Endothelial cell of umbilical vein (primary cell): Measurements from ENCODE around the gene RPS23. TPM values are rescaled to one million over a fixed set of nuclear protein-coding genes. Genes with fewer than 3 reads are reported as not detected.

ENCODE experiments used
- BruUV-seq: library from RNA; stranded (reverse); fragments of 400-500 nt; replicated peaks from 2 replicates; lab custom pipeline; 2021; lab: Mats Ljungman, UMichigan
- CTCF ChIA-PET: fragments of 300-600, 350-600 bp; sonication (Branson Sonifier 250); formaldehyde crosslinking; loops from one replicate; lab custom pipeline; 2021; ENCODE audit warnings: antibody characterized with exemption, inconsistent platforms; lab: Charles Lee
- POLR2A ChIA-PET: fragments of 300-600, 350-600 bp; sonication (Branson Sonifier 250); formaldehyde crosslinking; loops from one replicate; lab custom pipeline; 2021; ENCODE audit warnings: antibody characterized with exemption, inconsistent platforms; lab: Charles Lee
- DNase-seq: peaks from one replicate; pipeline ENCODE4 v3.0.0-alpha.2; 2011; ENCODE audit warnings: low read depth, low spot score
- FAIRE-seq: peaks from 2 replicates; lab custom pipeline; 2011; peaks lifted over from hg19 to GRCh38; lab: Jason Lieb, UNC
- H2AFZ ChIP-seq: 2 replicates; pipeline ENCODE4 v1.6.0; 2012; ENCODE audit warnings: low read depth, low read length, control low read depth, inconsistent platforms
- H3K27ac ChIP-seq: 2 replicates; pipeline ENCODE4 v1.5.1; 2011; ENCODE audit warnings: low read depth, mild to moderate bottlenecking, control low read depth, low read length, moderate library complexity; ENCODE audit not compliant: insufficient read depth
- H3K27me3 ChIP-seq, 2 experiments: 2 replicates each; pipeline versions ENCODE4 v1.6.0 to v1.6.1; 2011; ENCODE audit warnings: low read length in 2 of 2, mixed read lengths in 1 of 2; ENCODE audit not compliant: control insufficient read depth in 2 of 2, insufficient read depth in 2 of 2
- H3K36me3 ChIP-seq, 2 experiments: 2 replicates in 1 of 2; 3 replicates in 1 of 2; pipeline ENCODE4 v1.5.1; 2011; ENCODE audit warnings: low read length in 2 of 2, mild to moderate bottlenecking in 1 of 2, moderate library complexity in 1 of 2; ENCODE audit not compliant: control insufficient read depth in 2 of 2, insufficient read depth in 2 of 2; ENCODE audit errors: extremely low read depth in 1 of 2
- H3K4me1 ChIP-seq: 3 replicates; pipeline ENCODE4 v1.5.1; 2011; ENCODE audit warnings: mild to moderate bottlenecking, low read length; ENCODE audit not compliant: control insufficient read depth, insufficient read depth; ENCODE audit errors: extremely low read depth
- H3K4me2 ChIP-seq: 2 replicates; pipeline ENCODE4 v1.6.1; 2011; ENCODE audit warnings: low read length, control low read depth, mixed read lengths; ENCODE audit not compliant: insufficient read depth
- H3K4me3 ChIP-seq, 3 experiments: fragments of 200-600 bp in 1 of 3; sonication (generic), shearing (Covaris generic) in 1 of 3; replicated peaks in 1 of 3; 2 replicates each; pipeline ENCODE4 v1.5.1; 2011 to 2016; ENCODE audit warnings: control low read depth in 3 of 3, low read length in 3 of 3, mild to moderate bottlenecking in 2 of 3, inconsistent platforms in 1 of 3, low read depth in 1 of 3, moderate library complexity in 1 of 3; ENCODE audit not compliant: insufficient read depth in 1 of 3
- H3K79me2 ChIP-seq: 2 replicates; pipeline ENCODE4 v1.6.0; 2012; ENCODE audit warnings: low read length, inconsistent platforms; ENCODE audit not compliant: control insufficient read depth, insufficient read depth
- H3K9ac ChIP-seq: replicated peaks from 2 replicates; pipeline ENCODE3; 2011; ENCODE audit warnings: low read length, control low read depth; ENCODE audit not compliant: insufficient read depth; ENCODE audit errors: extremely low read depth
- H3K9me1 ChIP-seq: replicated peaks from 3 replicates; pipeline ENCODE4 v1.6.0; 2011; ENCODE audit warnings: mild to moderate bottlenecking, low read length; ENCODE audit not compliant: control insufficient read depth, insufficient read depth; ENCODE audit errors: extremely low read depth
- H3K9me3 ChIP-seq: replicated peaks from 2 replicates; pipeline ENCODE4 v1.5.1; 2012; ENCODE audit warnings: low read length, inconsistent platforms; ENCODE audit not compliant: control insufficient read depth, insufficient read depth
- H4K20me1 ChIP-seq: replicated peaks from 2 replicates; pipeline ENCODE3; 2011; ENCODE audit warnings: mild to moderate bottlenecking, low read length; ENCODE audit not compliant: control insufficient read depth, insufficient read depth; ENCODE audit errors: extremely low read depth
- CTCF ChIP-seq, 2 donors: IDR thresholded peaks; 1 replicate in 1 of 2; 2 replicates in 1 of 2; pipeline ENCODE4 v1.5.1; 2011; ENCODE audit warnings: low read length in 2 of 2, mild to moderate bottlenecking in 2 of 2, moderate library complexity in 2 of 2, control low read depth in 1 of 2, inconsistent platforms in 1 of 2, low read depth in 1 of 2; ENCODE audit not compliant: insufficient read depth in 1 of 2; ENCODE audit errors: extremely low read depth in 1 of 2
- EZH2 ChIP-seq: IDR thresholded peaks from 2 replicates; pipeline ENCODE4 v1.6.1; 2012; ENCODE audit warnings: borderline replicate concordance, low read depth, mild to moderate bottlenecking, moderate library complexity, low read length, inconsistent platforms; ENCODE audit not compliant: severe bottlenecking
- FOS ChIP-seq: IDR thresholded peaks from 2 replicates; pipeline ENCODE4 v1.6.1; 2011; ENCODE audit warnings: mild to moderate bottlenecking, low read length, moderate library complexity, borderline replicate concordance; ENCODE audit not compliant: insufficient read depth
- GATA2 ChIP-seq: IDR thresholded peaks from 2 replicates; pipeline ENCODE4 v1.7.0; 2011; ENCODE audit warnings: low read depth, mild to moderate bottlenecking, moderate library complexity, mixed read lengths, low read length; ENCODE audit not compliant: insufficient read length, insufficient read depth
- JUN ChIP-seq: IDR thresholded peaks from 2 replicates; pipeline ENCODE4 v1.6.1; 2011; ENCODE audit warnings: borderline replicate concordance, low read depth; ENCODE audit not compliant: insufficient read length, insufficient read depth
- MAX ChIP-seq: IDR thresholded peaks from 2 replicates; pipeline ENCODE4 v1.6.1; 2011; ENCODE audit not compliant: insufficient read depth, insufficient read length
- MYC ChIP-seq: IDR thresholded peaks from one replicate; pipeline ENCODE4 v1.6.1; 2011; ENCODE audit warnings: mild to moderate bottlenecking, low read depth, low read length
- POLR2A ChIP-seq: IDR thresholded peaks from 2 replicates; pipeline ENCODE4 v1.6.1; 2012; ENCODE audit warnings: low read depth, mild to moderate bottlenecking, control low read depth, low read length
- POLR2AphosphoS5 ChIP-seq: IDR thresholded peaks from 2 replicates; pipeline ENCODE4 v1.6.1; 2012; ENCODE audit warnings: low read depth, mild to moderate bottlenecking, control low read depth, low read length, moderate library complexity; ENCODE audit not compliant: insufficient read depth
- dilution Hi-C: fragments of 300-500 bp; cut with MboI; formaldehyde crosslinking; loops from one replicate; pipeline ENCODE4 v1.15.0; 2019; ENCODE audit warnings: low sequenced_read_pairs; ENCODE audit not compliant: extremely low pct_ligation_motif_present
- intact Hi-C: fragments of 100-400 bp; cut with micrococcal nuclease; formaldehyde crosslinking; loops from one replicate; pipeline ENCODE4 v1.10.0; 2022
- polyA plus RNA-seq, 4 experiments: library from polyadenylated mRNA; depleted of rRNA in 3 of 4; stranded (reverse) in 3 of 4; unstranded in 1 of 4; fragments of >200 nt; gene quantifications; 2 replicates each; pipeline versions ENCODE4 v1.2.1 to v1.2.3, GENCODE V29; 2011 to 2012; ENCODE audit warnings: missing spikeins in 1 of 4
- total RNA-seq: library from RNA; stranded (reverse); gene quantifications from 2 replicates; pipeline ENCODE4 v1.2.3, GENCODE V29; 2021

The RPS23 gene
- total and polyA plus RNA-seq, 2 donors (not counting 3 experiments of a cell fraction or from before 2014, with no cell fraction given) = 2,037 to 3,265 TPM

- no peak overlapping the region for H3K27ac ChIP-seq
- no peak overlapping the region for H3K4me3 ChIP-seq
- FAIRE-seq (no peak), DNase-seq (no peak)
- intact Hi-C loops (no loop called here), dilution Hi-C loops (no loop called here)
- TF ChIP-seq MYC (no peak), POLR2A (no peak), EZH2 (no peak), MAX (no peak), GATA2 (no peak), FOS (no peak), JUN (no peak), POLR2AphosphoS5 (no peak), CTCF (IDR thresholded peaks at IDR 0.05; ENCODE audit: extremely low read depth in 1 of 2, insufficient read depth in 1 of 2, low read depth in 1 of 2, low read length in 2 of 2) (no peak)
- no peaks in the 10 kb centered on the region for H4K20me1 ChIP-seq
- H2AFZ ChIP-seq = no peak overlapping the region
- ChIA-PET CTCF (no interaction called here), POLR2A (no interaction called here)
- H3K27me3 ChIP-seq = peaks cover 6 to 22% of the 10 kb centered on the region in 2 experiments
- no TSS peak for BruUV-seq
- no peaks in the 10 kb centered on the region for H3K79me2 ChIP-seq
- H3K9ac ChIP-seq = no peak overlapping the region
- H3K4me2 ChIP-seq = no peak overlapping the region
- H3K4me1 ChIP-seq = no peaks in the 10 kb centered on the region
- H3K9me1 ChIP-seq = no peaks in the 10 kb centered on the region
- no peaks in the 10 kb centered on the region for H3K36me3 ChIP-seq
- H3K9me3 ChIP-seq = no peaks in the 10 kb centered on the region
Measured at GRCh38 chr5:82325155-82325554, 47.0 kb upstream of the RPS23 start.
